Esophagus muscularis mucosa (tissue), 3 donors: ENCODE data around the gene TMEM185A.
"Not testable (repeated sequence)": the region's sequence is repeated elsewhere in the genome, so short reads cannot be mapped to it uniquely, and the experiment has no call there.

Experiments
- POLR2AphosphoS5 ChIP-seq, 2 donors: sonication (generic); formaldehyde crosslinking; IDR thresholded peaks; one replicate each; pipeline ENCODE4 v1.6.1; 2017; ENCODE audit warnings: antibody characterized with exemption in 2 of 2
- TF ChIP-seq, protein P1 (sequence below), 3 experiments: fragments of 200-600 bp in 2 of 3; fragments of 450-650 bp in 1 of 3; sonication (generic) in 2 of 3; IDR thresholded peaks; one replicate each; pipeline ENCODE4 v1.5.1; 2017 to 2019; ENCODE audit warnings: antibody characterized with exemption in 3 of 3, mild to moderate bottlenecking in 2 of 3, moderate library complexity in 1 of 3

DNA sequence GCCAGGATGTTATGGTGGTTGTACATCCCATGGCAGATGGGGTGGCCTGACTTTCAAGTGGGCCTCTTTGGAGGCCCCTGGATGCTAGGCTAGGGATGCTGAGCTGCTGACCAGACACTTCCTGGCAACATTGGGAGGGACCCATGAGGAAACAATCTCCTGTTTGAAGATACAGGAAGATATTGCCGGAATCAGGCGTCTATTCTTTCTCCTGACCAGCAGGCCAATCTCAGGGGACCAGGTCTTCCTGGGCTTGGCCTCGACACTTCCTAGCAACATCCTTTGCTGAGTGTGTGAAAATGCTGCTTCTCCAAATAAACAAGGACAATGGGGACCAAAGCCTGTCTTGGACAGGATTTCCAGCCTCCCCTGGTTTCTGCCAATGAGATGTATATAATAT, 83.8 kb downstream of the TMEM185A start:
- TF ChIP-seq POLR2AphosphoS5 (IDR thresholded peaks at IDR 0.05): not testable (repeated sequence)
- TF ChIP-seq, protein P1, sequence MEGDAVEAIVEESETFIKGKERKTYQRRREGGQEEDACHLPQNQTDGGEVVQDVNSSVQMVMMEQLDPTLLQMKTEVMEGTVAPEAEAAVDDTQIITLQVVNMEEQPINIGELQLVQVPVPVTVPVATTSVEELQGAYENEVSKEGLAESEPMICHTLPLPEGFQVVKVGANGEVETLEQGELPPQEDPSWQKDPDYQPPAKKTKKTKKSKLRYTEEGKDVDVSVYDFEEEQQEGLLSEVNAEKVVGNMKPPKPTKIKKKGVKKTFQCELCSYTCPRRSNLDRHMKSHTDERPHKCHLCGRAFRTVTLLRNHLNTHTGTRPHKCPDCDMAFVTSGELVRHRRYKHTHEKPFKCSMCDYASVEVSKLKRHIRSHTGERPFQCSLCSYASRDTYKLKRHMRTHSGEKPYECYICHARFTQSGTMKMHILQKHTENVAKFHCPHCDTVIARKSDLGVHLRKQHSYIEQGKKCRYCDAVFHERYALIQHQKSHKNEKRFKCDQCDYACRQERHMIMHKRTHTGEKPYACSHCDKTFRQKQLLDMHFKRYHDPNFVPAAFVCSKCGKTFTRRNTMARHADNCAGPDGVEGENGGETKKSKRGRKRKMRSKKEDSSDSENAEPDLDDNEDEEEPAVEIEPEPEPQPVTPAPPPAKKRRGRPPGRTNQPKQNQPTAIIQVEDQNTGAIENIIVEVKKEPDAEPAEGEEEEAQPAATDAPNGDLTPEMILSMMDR (IDR thresholded peaks at IDR 0.05): not testable (repeated sequence)
